Astrocyte (in vitro differentiated cells and primary cell): ENCODE results near the gene TSPEAR. TPM values are rescaled to one million over a fixed set of nuclear protein-coding genes. Genes with fewer than 3 reads are reported as not detected.
"Not testable (repeated sequence)": the region's sequence is repeated elsewhere in the genome, so short reads cannot be mapped to it uniquely, and the experiment has no call there.

Experiments used
- DNase-seq: peaks from one replicate; pipeline ENCODE4 v3.0.0-alpha.2; 2010; ENCODE audit warnings: low read depth
- FAIRE-seq: peaks from 2 replicates; lab custom pipeline; 2011; peaks lifted over from hg19 to GRCh38; lab: Jason Lieb, UNC
- H2AFZ ChIP-seq: 2 replicates; pipeline ENCODE4 v1.6.0; 2012; ENCODE audit warnings: low read depth, low read length, inconsistent platforms
- H3K27ac ChIP-seq: 2 replicates; pipeline ENCODE4 v1.5.1; 2011; ENCODE audit warnings: low read depth, low read length, inconsistent platforms
- H3K27me3 ChIP-seq: 2 replicates; pipeline ENCODE4 v1.6.0; 2011; ENCODE audit warnings: low read length, inconsistent platforms; ENCODE audit not compliant: insufficient read depth
- H3K36me3 ChIP-seq: 2 replicates; pipeline ENCODE4 v1.5.1; 2011; ENCODE audit warnings: low read length, inconsistent platforms; ENCODE audit not compliant: insufficient read depth
- H3K4me1 ChIP-seq: 2 replicates; pipeline ENCODE4 v1.5.1; 2011; ENCODE audit warnings: low read length, inconsistent platforms; ENCODE audit not compliant: insufficient read depth
- H3K4me2 ChIP-seq: 2 replicates; pipeline ENCODE4 v1.6.0; 2012; ENCODE audit warnings: low read length, inconsistent platforms
- H3K4me3 ChIP-seq: 2 replicates; pipeline ENCODE4 v1.5.1; 2011; ENCODE audit warnings: low read depth, mild to moderate bottlenecking, low read length, inconsistent platforms; ENCODE audit not compliant: insufficient read depth
- H3K79me2 ChIP-seq: 2 replicates; pipeline ENCODE4 v1.6.0; 2012; ENCODE audit warnings: mild to moderate bottlenecking, low read length, inconsistent platforms; ENCODE audit not compliant: insufficient read depth
- H3K9ac ChIP-seq: 2 replicates; pipeline ENCODE4 v1.6.0; 2012; ENCODE audit warnings: mild to moderate bottlenecking, low read length, inconsistent platforms
- H3K9me3 ChIP-seq: 2 replicates; pipeline ENCODE4 v1.5.1; 2012; ENCODE audit warnings: low read depth, mild to moderate bottlenecking, low read length, inconsistent platforms; ENCODE audit not compliant: insufficient read depth
- H4K20me1 ChIP-seq: 2 replicates; pipeline ENCODE4 v1.6.0; 2012; ENCODE audit warnings: low read length, inconsistent platforms; ENCODE audit not compliant: insufficient read depth
- H3K27ac Mint-ChIP-seq: one replicate; pipeline ENCODE4 v1.8.0; 2021; ENCODE audit warnings: mild to moderate bottlenecking, mixed read lengths; ENCODE audit not compliant: unreplicated experiment
- H3K27me3 Mint-ChIP-seq: one replicate; pipeline ENCODE4 v1.8.0; 2021; ENCODE audit warnings: low read depth, mixed read lengths; ENCODE audit not compliant: unreplicated experiment
- H3K36me3 Mint-ChIP-seq: one replicate; pipeline ENCODE4 v1.8.0; 2021; ENCODE audit warnings: low read depth, mixed read lengths; ENCODE audit not compliant: unreplicated experiment
- H3K4me1 Mint-ChIP-seq: one replicate; pipeline ENCODE4 v1.8.0; 2021; ENCODE audit warnings: low read depth, mixed read lengths; ENCODE audit not compliant: unreplicated experiment
- H3K4me3 Mint-ChIP-seq: one replicate; pipeline ENCODE4 v1.8.0; 2021; ENCODE audit warnings: mild to moderate bottlenecking, moderate library complexity, mixed read lengths; ENCODE audit not compliant: unreplicated experiment
- H3K9me3 Mint-ChIP-seq: one replicate; pipeline ENCODE4 v1.8.0; 2021; ENCODE audit warnings: mild to moderate bottlenecking, mixed read lengths; ENCODE audit not compliant: unreplicated experiment
- CTCF ChIP-seq: IDR thresholded peaks from 2 replicates; pipeline ENCODE4 v1.5.1; 2011; ENCODE audit warnings: low read depth, mild to moderate bottlenecking, inconsistent platforms, low read length, moderate library complexity; ENCODE audit not compliant: insufficient read depth
- EZH2 ChIP-seq: IDR thresholded peaks from 2 replicates; pipeline ENCODE4 v1.6.1; 2012; ENCODE audit warnings: mild to moderate bottlenecking, low read length, inconsistent platforms; ENCODE audit not compliant: insufficient read depth
- total RNA-seq: library from RNA; stranded (reverse); gene quantifications from 2 replicates; pipeline ENCODE4 v1.2.1, GENCODE V29; 2021

Gene TSPEAR
- total RNA-seq, 1 donor from 2014 or later: not detected

GRCh38 chr21:44632067-44632466, 79.3 kb downstream of the TSPEAR start:
- no peak overlapping the region for H2AFZ ChIP-seq
- no peak for TF ChIP-seq CTCF
- no peak for TF ChIP-seq EZH2
- no peak overlapping the region for H3K4me3 ChIP-seq
- H3K4me1 ChIP-seq: no peaks in the 10 kb centered on the region
- H3K9me3 Mint-ChIP-seq: peaks cover 20% of the 10 kb centered on the region
- H3K36me3 Mint-ChIP-seq: peaks cover 2% of the 10 kb centered on the region
- no peaks in the 10 kb centered on the region for H4K20me1 ChIP-seq
- no peak overlapping the region for H3K27ac ChIP-seq
- no peak for DNase-seq
- no peaks in the 10 kb centered on the region for H3K79me2 ChIP-seq
- no peaks in the 10 kb centered on the region for H3K4me1 Mint-ChIP-seq
- H3K4me3 Mint-ChIP-seq: no peak overlapping the region
- no peak overlapping the region for H3K27ac Mint-ChIP-seq
- H3K27me3 Mint-ChIP-seq: peaks cover 12% of the 10 kb centered on the region
- peaks cover 4% of the 10 kb centered on the region for H3K9me3 ChIP-seq
- no peaks in the 10 kb centered on the region for H3K27me3 ChIP-seq
- FAIRE-seq: no peak
- no peaks in the 10 kb centered on the region for H3K36me3 ChIP-seq
- H3K9ac ChIP-seq: no peak overlapping the region
- no peak overlapping the region for H3K4me2 ChIP-seq

- Histone ChIP-seq H3K9ac (no peak overlapping the region), H3K79me2 (no peaks in the 10 kb centered on the region), H4K20me1 (no peaks in the 10 kb centered on the region), H3K4me2 (no peak overlapping the region), H3K4me1 (no peaks in the 10 kb centered on the region), H2AFZ (no peak overlapping the region), H3K36me3 (no peaks in the 10 kb centered on the region), H3K9me3 (peaks cover 4% of the 10 kb centered on the region), H3K27ac (no peak overlapping the region), H3K4me3 (no peak overlapping the region), H3K27me3 (no peaks in the 10 kb centered on the region)
- H3K9me3 Mint-ChIP-seq: peaks cover 20% of the 10 kb centered on the region
- peaks cover 2% of the 10 kb centered on the region for H3K36me3 Mint-ChIP-seq
- no peak overlapping the region for H3K27ac Mint-ChIP-seq
- no peaks in the 10 kb centered on the region for H3K4me1 Mint-ChIP-seq
- no peak overlapping the region for H3K4me3 Mint-ChIP-seq
- no peak for DNase-seq
- FAIRE-seq: no peak
- H3K27me3 Mint-ChIP-seq: peaks cover 8% of the 10 kb centered on the region
- no peak for TF ChIP-seq EZH2
- TF ChIP-seq CTCF: no peak
These were observed 80.9 kb downstream of the TSPEAR start for GRCh38 chr21:44630440-44630839.

GRCh38 chr21:44628707-44629391, 82.5 kb downstream of the TSPEAR start:
- Mint-ChIP-seq H3K27me3 (peaks cover 7% of the 10 kb centered on the region), H3K27ac (no peak overlapping the region), H3K9me3 (peaks cover 33% of the 10 kb centered on the region), H3K36me3 (peaks cover 2% of the 10 kb centered on the region), H3K4me3 (no peak overlapping the region), H3K4me1 (no peaks in the 10 kb centered on the region)
- Histone ChIP-seq H3K4me2 (no peak overlapping the region), H3K27me3 (no peaks in the 10 kb centered on the region), H3K79me2 (no peaks in the 10 kb centered on the region), H2AFZ (no peak overlapping the region), H3K36me3 (no peaks in the 10 kb centered on the region), H3K9me3 (peaks cover 4% of the 10 kb centered on the region), H3K27ac (no peak overlapping the region), H4K20me1 (no peaks in the 10 kb centered on the region), H3K4me1 (no peaks in the 10 kb centered on the region), H3K9ac (no peak overlapping the region), H3K4me3 (no peak overlapping the region)
- DNase-seq: no peak
- no peak for TF ChIP-seq EZH2
- no peak for FAIRE-seq

GRCh38 chr21:44627831-44628233, 83.5 kb downstream of the TSPEAR start:
- not testable (repeated sequence) for H3K9me3 ChIP-seq, H3K4me3 Mint-ChIP-seq, DNase-seq, H4K20me1 ChIP-seq, H3K27me3 Mint-ChIP-seq, H3K9ac ChIP-seq, H3K4me3 ChIP-seq, H3K4me2 ChIP-seq, FAIRE-seq, H3K36me3 ChIP-seq, H2AFZ ChIP-seq, H3K27ac ChIP-seq, H3K36me3 Mint-ChIP-seq, H3K27me3 ChIP-seq, H3K27ac Mint-ChIP-seq, H3K79me2 ChIP-seq, H3K4me1 Mint-ChIP-seq, H3K4me1 ChIP-seq
- peaks cover 38% of the 10 kb centered on the region for H3K9me3 Mint-ChIP-seq
